ENCODE data around the gene GOLGA8J. TPM values are rescaled to one million over a fixed set of nuclear protein-coding genes. Genes with fewer than 3 reads are reported as not detected.
"Not testable (repeated sequence)": the region's sequence is repeated elsewhere in the genome, so short reads cannot be mapped to it uniquely, and the experiment has no call there.

The GOLGA8J gene
- total and polyA plus RNA-seq, 2 of the 4 experiments (the other 2 are of a cell fraction): not detected

- H2BK20ac ChIP-seq (ENCODE audit: low read depth, low read length); H2BK5ac ChIP-seq (ENCODE audit: low read depth, low read length, poor library complexity, severe bottlenecking); in situ Hi-C loops (cut with MboI; ENCODE audit: low sequenced_read_pairs); H4K20me1 ChIP-seq (ENCODE audit: insufficient read depth, low read length); BruUV-seq (replicated peaks); H3K9me1 ChIP-seq (ENCODE audit: insufficient read depth, low read length); H3K79me1 ChIP-seq (ENCODE audit: low read depth in 1 of 2, low read length in 2 of 2); H3K36me3 ChIP-seq (ENCODE audit: control insufficient read depth, insufficient read depth, low read length); H3K4me2 ChIP-seq (ENCODE audit: low read depth, low read length); H2AFZ ChIP-seq (replicated peaks; ENCODE audit: low read length, poor library complexity); H3K4me3 ChIP-seq (ENCODE audit: insufficient read depth, low read depth, low read length); H2BK120ac ChIP-seq (ENCODE audit: low read depth, low read length); POLR2A ChIA-PET (ENCODE audit: unreplicated experiment); ATAC-seq (ENCODE audit: low read depth); H3K4ac ChIP-seq (ENCODE audit: low read depth, low read length); H4K5ac ChIP-seq (ENCODE audit: low read depth, low read length); H3K27me3 ChIP-seq (ENCODE audit: control insufficient read depth, insufficient read depth, low read length); H3K23ac ChIP-seq (ENCODE audit: low read depth, low read length); H2AK9ac ChIP-seq (replicated peaks; ENCODE audit: low read depth, low read length, poor library complexity); H3K56ac ChIP-seq (ENCODE audit: extremely low read depth, insufficient read depth, low read length); H3K18ac ChIP-seq (ENCODE audit: low read depth, low read length); intact Hi-C loops (cut with micrococcal nuclease); DNase-seq; H3K27ac ChIP-seq (ENCODE audit: insufficient read depth, low read length); H3K9me3 ChIP-seq (ENCODE audit: control insufficient read depth, insufficient read depth, low read length); H4K8ac ChIP-seq (ENCODE audit: low read depth in 2 of 2, low read length in 2 of 2); H3K9ac ChIP-seq (ENCODE audit: low read depth, low read length); dilution Hi-C loops (cut with HindIII; ENCODE audit: low sequenced_read_pairs, unreplicated experiment); CTCF ChIA-PET; H4K91ac ChIP-seq (ENCODE audit: insufficient read depth, low read depth, low read length); H2AK5ac ChIP-seq (ENCODE audit: low read depth, low read length); H3K14ac ChIP-seq (replicated peaks; ENCODE audit: low read depth, low read length); H3K4me1 ChIP-seq (ENCODE audit: control insufficient read depth, insufficient read depth, low read length); H2BK15ac ChIP-seq (ENCODE audit: low read depth, low read length): not testable (repeated sequence)
- WGBS, 2 experiments (ENCODE audit: extremely low coverage in 2 of 2, insufficient read length in 1 of 2): no CpG with 5 or more reads among the region's 7 CpGs
Observed at GRCh38 chr15:30134751-30135150, 52.0 kb downstream of the GOLGA8J start, which contains the start of gene GOLGA8T. TSS of gene GOLGA8T (plus strand) at chr15:30135051. CDS start at chr15:30135149, 98 bp downstream.

Small RNAs within 50 kb of the gene (microRNA-seq; reads per million reads assigned to microRNA genes)
- gene RF00096 (ENCODE audit: insufficient read depth, insufficient read length): not detected
- gene RN7SL673P (ENCODE audit: insufficient read depth, insufficient read length): not detected

Small RNAs within 50 kb of the gene (small RNA-seq; reads per million reads assigned to genes)
- gene RF00096: 0 to 0.15 (median 0) reads per million in 5 experiments
- 0 reads per million in 5 experiments for gene RN7SL673P

Other genes starting within 250 kb of the GOLGA8J start
- gene GOLGA8T, start 52.1 kb downstream of the GOLGA8J start, total RNA-seq (2012; rRNA removed): not detected in 2 replicates
- not detected in 2 replicates for gene GOLGA8T, start 52.1 kb downstream of the GOLGA8J start, polyA plus RNA-seq (2012; rRNA removed)

Data from IMR-90 (cell line).